HFF-Myc (cell line): ENCODE data around the gene SOS1.

ENCODE experiments used
- DNase-seq: peaks from one replicate; pipeline ENCODE4 v3.0.0-alpha.2; 2011; ENCODE audit warnings: low read depth; ENCODE audit errors: extremely low read depth
- H3K4me3 ChIP-seq: replicated peaks from 2 replicates; pipeline ENCODE4 v1.5.1; 2011; ENCODE audit warnings: low read depth, mild to moderate bottlenecking, control low read depth, low read length
- TF ChIP-seq, protein P1 (sequence below): IDR thresholded peaks from 2 replicates; pipeline ENCODE4 v1.5.1; 2012; ENCODE audit warnings: mild to moderate bottlenecking, low read depth, low read length, control low read depth; ENCODE audit errors: missing control alignments

SOS1 gene

GRCh38 chr2:39039072-39039471 lies 81.8 kb downstream of the SOS1 start:
- no peak overlapping the region for H3K4me3 ChIP-seq
- TF ChIP-seq, protein P1, sequence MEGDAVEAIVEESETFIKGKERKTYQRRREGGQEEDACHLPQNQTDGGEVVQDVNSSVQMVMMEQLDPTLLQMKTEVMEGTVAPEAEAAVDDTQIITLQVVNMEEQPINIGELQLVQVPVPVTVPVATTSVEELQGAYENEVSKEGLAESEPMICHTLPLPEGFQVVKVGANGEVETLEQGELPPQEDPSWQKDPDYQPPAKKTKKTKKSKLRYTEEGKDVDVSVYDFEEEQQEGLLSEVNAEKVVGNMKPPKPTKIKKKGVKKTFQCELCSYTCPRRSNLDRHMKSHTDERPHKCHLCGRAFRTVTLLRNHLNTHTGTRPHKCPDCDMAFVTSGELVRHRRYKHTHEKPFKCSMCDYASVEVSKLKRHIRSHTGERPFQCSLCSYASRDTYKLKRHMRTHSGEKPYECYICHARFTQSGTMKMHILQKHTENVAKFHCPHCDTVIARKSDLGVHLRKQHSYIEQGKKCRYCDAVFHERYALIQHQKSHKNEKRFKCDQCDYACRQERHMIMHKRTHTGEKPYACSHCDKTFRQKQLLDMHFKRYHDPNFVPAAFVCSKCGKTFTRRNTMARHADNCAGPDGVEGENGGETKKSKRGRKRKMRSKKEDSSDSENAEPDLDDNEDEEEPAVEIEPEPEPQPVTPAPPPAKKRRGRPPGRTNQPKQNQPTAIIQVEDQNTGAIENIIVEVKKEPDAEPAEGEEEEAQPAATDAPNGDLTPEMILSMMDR, result no peak
- no peak for DNase-seq

DNA sequence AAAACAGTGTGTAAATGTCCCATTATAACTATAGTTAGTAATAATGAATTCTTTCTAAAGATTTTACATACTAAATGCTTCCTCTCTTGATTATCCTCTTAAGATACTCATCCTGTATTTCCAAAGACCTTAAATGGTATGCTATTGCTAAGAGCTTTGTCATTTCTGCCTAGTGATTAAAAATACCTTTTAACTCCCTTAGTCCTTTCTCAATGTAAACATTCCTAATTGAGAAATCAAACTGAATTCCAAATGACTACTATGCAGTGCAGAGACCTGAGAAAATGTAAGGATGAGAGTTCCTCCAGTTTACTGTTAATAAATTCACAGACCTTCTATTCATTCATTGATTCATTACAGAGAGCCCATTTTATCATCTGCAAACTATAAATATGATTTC lies 86.9 kb downstream of the SOS1 start:
- no peak overlapping the region for H3K4me3 ChIP-seq
- TF ChIP-seq, protein P1, result no peak
- DNase-seq, result no peak

- no peak for DNase-seq
Measured at GRCh38 chr2:39027421-39027820, 93.4 kb downstream of the SOS1 start.

DNA sequence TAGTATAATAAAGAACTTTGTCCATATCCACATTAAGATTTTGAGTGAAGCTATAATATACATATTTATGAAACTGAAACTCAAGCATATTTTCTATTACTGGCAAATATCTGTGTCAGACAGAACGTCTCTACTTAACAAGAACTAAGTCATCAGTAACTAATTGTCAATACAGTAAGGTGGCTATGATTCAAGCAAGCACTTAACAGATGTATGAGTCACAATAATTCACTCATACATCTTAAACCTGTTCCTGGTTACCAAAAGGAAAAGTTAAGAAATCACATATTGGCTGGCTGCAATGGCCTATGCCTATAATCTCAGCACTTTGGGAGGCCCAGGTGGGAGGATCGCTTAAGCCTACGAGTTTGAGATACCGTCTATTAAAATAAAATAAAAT lies 96.0 kb downstream of the SOS1 start:
- DNase-seq, result no peak
- TF ChIP-seq, protein P1, result no peak
- no peak overlapping the region for H3K4me3 ChIP-seq

More at GRCh38 chr2:39027421-39027820, 93.4 kb downstream of the SOS1 start:
- TF ChIP-seq, protein P1, result no peak
- no peak overlapping the region for H3K4me3 ChIP-seq

- TF ChIP-seq, protein P1, result no peak
- no peak overlapping the region for H3K4me3 ChIP-seq
- DNase-seq, result no peak
Measured at GRCh38 chr2:39023649-39024048, 97.2 kb downstream of the SOS1 start.

GRCh38 chr2:39022642-39023235 lies 98.1 kb downstream of the SOS1 start:
- DNase-seq, result no peak
- H3K4me3 ChIP-seq, result no peak overlapping the region
- TF ChIP-seq, protein P1, result no peak

GRCh38 chr2:39020383-39020782 lies 100.5 kb downstream of the SOS1 start:
- DNase-seq, result no peak
- TF ChIP-seq, protein P1, result no peak
- no peak overlapping the region for H3K4me3 ChIP-seq
